Keratinocyte (primary cell): ENCODE results near the gene CHRNA1. TPM values are rescaled to one million over a fixed set of nuclear protein-coding genes. Genes with fewer than 3 reads are reported as not detected.

ENCODE experiments used
- DNase-seq: peaks from one replicate; pipeline ENCODE4 v3.0.0-alpha.2; 2011; ENCODE audit warnings: low read depth, missing footprints, low spot score
- FAIRE-seq: peaks from 2 replicates; lab custom pipeline; 2011; peaks lifted over from hg19 to GRCh38; lab: Jason Lieb, UNC
- H2AFZ ChIP-seq: 2 replicates; pipeline ENCODE4 v1.6.0; 2012; ENCODE audit warnings: low read length, control low read depth, inconsistent platforms; ENCODE audit not compliant: control insufficient read depth
- H3K27ac ChIP-seq: 2 replicates; pipeline ENCODE4 v1.5.1; 2011; ENCODE audit warnings: low read length; ENCODE audit not compliant: control insufficient read depth, insufficient read depth
- H3K27me3 ChIP-seq: 3 replicates; pipeline ENCODE4 v1.6.0; 2011; ENCODE audit warnings: low read length; ENCODE audit not compliant: control insufficient read depth, insufficient read depth; ENCODE audit errors: extremely low read depth
- H3K36me3 ChIP-seq, 2 experiments: 2 replicates in 1 of 2; 3 replicates in 1 of 2; pipeline ENCODE4 v1.5.1; 2011; ENCODE audit warnings: low read length in 2 of 2, mild to moderate bottlenecking in 1 of 2; ENCODE audit not compliant: control insufficient read depth in 2 of 2, insufficient read depth in 2 of 2; ENCODE audit errors: extremely low read depth in 1 of 2
- H3K4me1 ChIP-seq: 3 replicates; pipeline ENCODE4 v1.5.1; 2011; ENCODE audit warnings: low read length; ENCODE audit not compliant: control insufficient read depth, insufficient read depth; ENCODE audit errors: extremely low read depth
- H3K4me2 ChIP-seq: 3 replicates; pipeline ENCODE4 v1.6.0; 2011; ENCODE audit warnings: low read depth, low read length; ENCODE audit not compliant: control insufficient read depth, insufficient read depth; ENCODE audit errors: extremely low read depth
- H3K4me3 ChIP-seq, 3 experiments: fragments of 200-600 bp in 1 of 3; sonication (generic) in 1 of 3; 2 replicates in 2 of 3; 3 replicates in 1 of 3; pipeline ENCODE4 v1.5.1; 2011 to 2016; ENCODE audit warnings: low read length in 3 of 3, mild to moderate bottlenecking in 3 of 3, control low read depth in 2 of 3, inconsistent platforms in 1 of 3, low read depth in 1 of 3, mixed read lengths in 1 of 3, mixed run types in 1 of 3, moderate library complexity in 1 of 3; ENCODE audit not compliant: control insufficient read depth in 2 of 3, insufficient read depth in 2 of 3; ENCODE audit errors: extremely low read depth in 1 of 3
- H3K79me2 ChIP-seq: 2 replicates; pipeline ENCODE4 v1.6.0; 2012; ENCODE audit warnings: low read length; ENCODE audit not compliant: control insufficient read depth, insufficient read depth
- H3K9ac ChIP-seq: 3 replicates; pipeline ENCODE4 v1.6.0; 2011; ENCODE audit warnings: low read length; ENCODE audit not compliant: control insufficient read depth, insufficient read depth; ENCODE audit errors: extremely low read depth
- H3K9me1 ChIP-seq: 3 replicates; pipeline ENCODE4 v1.6.0; 2011; ENCODE audit warnings: low read length; ENCODE audit not compliant: control insufficient read depth, insufficient read depth; ENCODE audit errors: extremely low read depth
- H3K9me3 ChIP-seq: 2 replicates; pipeline ENCODE4 v1.5.1; 2012; ENCODE audit warnings: low read depth, low read length; ENCODE audit not compliant: control insufficient read depth
- H4K20me1 ChIP-seq: 3 replicates; pipeline ENCODE4 v1.6.0; 2011; ENCODE audit warnings: low read length; ENCODE audit not compliant: control insufficient read depth, insufficient read depth; ENCODE audit errors: extremely low read depth
- EZH2 ChIP-seq: IDR thresholded peaks from one replicate; pipeline ENCODE4 v1.6.1; 2012; ENCODE audit warnings: inconsistent platforms, mild to moderate bottlenecking, low read length, moderate library complexity
- dilution Hi-C: fragments of 300-500 bp; cut with MboI; formaldehyde crosslinking; loops from one replicate; pipeline ENCODE4 v1.7.0; 2020; ENCODE audit warnings: low sequenced_read_pairs; ENCODE audit not compliant: extremely low pct_ligation_motif_present
- polyA plus RNA-seq, 5 experiments: library from polyadenylated mRNA; depleted of rRNA in 3 of 5; stranded (reverse) in 3 of 5; stranded (forward) in 1 of 5; unstranded in 1 of 5; fragments of >200 nt; gene quantifications; 1 replicate in 1 of 5; 2 replicates in 3 of 5; 3 replicates in 1 of 5; pipeline versions ENCODE4 v1.2.1 to v1.2.3, GENCODE V29; 2011 to 2012; ENCODE audit warnings: missing spikeins in 2 of 5, low read depth in 1 of 5, low replicate concordance in 1 of 5
- TF ChIP-seq, protein P1 (sequence below), 3 experiments: IDR thresholded peaks in 1 of 3; conservative IDR thresholded peaks in 1 of 3; optimal IDR thresholded peaks in 1 of 3; 2 replicates in 2 of 3; 3 replicates in 1 of 3; pipeline versions ENCODE3 to v1.5.1; 2011; ENCODE audit warnings: low read length in 3 of 3, mild to moderate bottlenecking in 3 of 3, moderate library complexity in 2 of 3, control low read depth in 1 of 3, inconsistent platforms in 1 of 3; ENCODE audit not compliant: insufficient read depth in 2 of 3; ENCODE audit errors: extremely low read depth in 1 of 3

Gene CHRNA1
- polyA plus RNA-seq, 1 donor (not counting 4 experiments of a cell fraction or from before 2014, with no cell fraction given), result not detected

DNA sequence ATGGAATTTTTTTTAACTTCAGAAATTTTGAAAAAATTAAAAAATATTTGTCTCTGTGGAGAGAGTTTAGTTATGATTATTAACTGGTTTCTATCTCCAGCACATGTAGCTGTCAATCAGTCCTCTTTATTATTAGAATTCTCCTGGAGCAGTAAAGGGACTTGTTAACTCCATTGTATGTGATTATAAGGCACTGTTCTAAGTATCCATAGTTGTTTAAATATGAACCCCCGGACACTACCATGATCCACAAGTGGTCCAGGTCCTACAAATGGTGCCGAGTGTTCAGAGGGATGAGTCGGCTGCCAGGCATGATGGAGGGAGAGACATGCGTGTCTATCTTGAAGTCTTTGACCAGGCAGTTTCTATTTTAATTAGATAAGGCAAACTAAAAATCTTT lies 492 bp downstream of the CHRNA1 start:
- no peak overlapping the region for H3K27ac ChIP-seq
- H3K4me1 ChIP-seq, result no peaks in the 10 kb centered on the region
- DNase-seq (no peak), FAIRE-seq (no peak)
- no peaks in the 10 kb centered on the region for H3K36me3 ChIP-seq
- no peak overlapping the region for H2AFZ ChIP-seq
- H4K20me1 ChIP-seq, result no peaks in the 10 kb centered on the region
- H3K9ac ChIP-seq, result no peak overlapping the region
- no peaks in the 10 kb centered on the region for H3K79me2 ChIP-seq
- H3K4me2 ChIP-seq, result no peak overlapping the region
- H3K9me1 ChIP-seq, result no peaks in the 10 kb centered on the region
- dilution Hi-C loops, result loop anchor here (25.0 kb wide), 1 partner anchor 199 kb away; no protein-coding TSS in a partner anchor
- no peak overlapping the region for H3K4me3 ChIP-seq
- no peaks in the 10 kb centered on the region for H3K9me3 ChIP-seq
- peaks cover 4% of the 10 kb centered on the region for H3K27me3 ChIP-seq
- no peak for TF ChIP-seq EZH2
- TF ChIP-seq, protein P1, sequence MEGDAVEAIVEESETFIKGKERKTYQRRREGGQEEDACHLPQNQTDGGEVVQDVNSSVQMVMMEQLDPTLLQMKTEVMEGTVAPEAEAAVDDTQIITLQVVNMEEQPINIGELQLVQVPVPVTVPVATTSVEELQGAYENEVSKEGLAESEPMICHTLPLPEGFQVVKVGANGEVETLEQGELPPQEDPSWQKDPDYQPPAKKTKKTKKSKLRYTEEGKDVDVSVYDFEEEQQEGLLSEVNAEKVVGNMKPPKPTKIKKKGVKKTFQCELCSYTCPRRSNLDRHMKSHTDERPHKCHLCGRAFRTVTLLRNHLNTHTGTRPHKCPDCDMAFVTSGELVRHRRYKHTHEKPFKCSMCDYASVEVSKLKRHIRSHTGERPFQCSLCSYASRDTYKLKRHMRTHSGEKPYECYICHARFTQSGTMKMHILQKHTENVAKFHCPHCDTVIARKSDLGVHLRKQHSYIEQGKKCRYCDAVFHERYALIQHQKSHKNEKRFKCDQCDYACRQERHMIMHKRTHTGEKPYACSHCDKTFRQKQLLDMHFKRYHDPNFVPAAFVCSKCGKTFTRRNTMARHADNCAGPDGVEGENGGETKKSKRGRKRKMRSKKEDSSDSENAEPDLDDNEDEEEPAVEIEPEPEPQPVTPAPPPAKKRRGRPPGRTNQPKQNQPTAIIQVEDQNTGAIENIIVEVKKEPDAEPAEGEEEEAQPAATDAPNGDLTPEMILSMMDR (optimal IDR thresholded peaks at IDR 0.05 in 1 of 3, IDR thresholded peaks at IDR 0.05 in 1 of 3, conservative IDR thresholded peaks at IDR 0.05 in 1 of 3; ENCODE audit: extremely low read depth in 1 of 3, insufficient read depth in 2 of 3, low read length in 3 of 3), result no peak

- FAIRE-seq, result no peak
- no peak overlapping the region for H3K9ac ChIP-seq
Observed at GRCh38 chr2:174762464-174762863, 1.8 kb downstream of the CHRNA1 start.

More at GRCh38 chr2:174762464-174762863, 1.8 kb downstream of the CHRNA1 start:
- peaks cover 4% of the 10 kb centered on the region for H3K27me3 ChIP-seq
- H3K36me3 ChIP-seq, result no peaks in the 10 kb centered on the region
- H3K4me2 ChIP-seq, result no peak overlapping the region
- H3K79me2 ChIP-seq, result no peaks in the 10 kb centered on the region
- H4K20me1 ChIP-seq, result no peaks in the 10 kb centered on the region
- no peak overlapping the region for H3K27ac ChIP-seq
- no peaks in the 10 kb centered on the region for H3K9me1 ChIP-seq
- H3K4me1 ChIP-seq, result no peaks in the 10 kb centered on the region
- H2AFZ ChIP-seq, result no peak overlapping the region
- no peak overlapping the region for H3K4me3 ChIP-seq
- H3K9me3 ChIP-seq, result no peaks in the 10 kb centered on the region
- no peak for TF ChIP-seq EZH2
- TF ChIP-seq, protein P1 (optimal IDR thresholded peaks at IDR 0.05 in 1 of 3, IDR thresholded peaks at IDR 0.05 in 1 of 3, conservative IDR thresholded peaks at IDR 0.05 in 1 of 3; ENCODE audit: extremely low read depth in 1 of 3, insufficient read depth in 2 of 3, low read length in 3 of 3), result no peak
- no peak for DNase-seq
- dilution Hi-C loops, result loop anchor here (25.0 kb wide), 1 partner anchor 200 kb away; no protein-coding TSS in a partner anchor
